HG03139 (cell line): ENCODE measurements around the gene RGL2.
"Not testable (repeated sequence)": the region's sequence is repeated elsewhere in the genome, so short reads cannot be mapped to it uniquely, and the experiment has no call there.

Experiments used
- ATAC-seq: cut with Tn5 transposase; IDR thresholded peaks from one replicate; pipeline ENCODE4 v1.9.1; 2021; ENCODE audit not compliant: unreplicated experiment

Gene RGL2

GRCh38 chr6:33298773-33299236, at the start of gene RGL2:
Gene RGL2, minus strand, starts transcription at chr6:33298942. Its CDS starts 332 bp downstream, at chr6:33298610.
- ATAC-seq, result peak; percentile 9

GRCh38 chr6:33347816-33348215, 49.1 kb upstream of the RGL2 start:
- ATAC-seq, result no peak

GRCh38 chr6:33346972-33347371, 48.2 kb upstream of the RGL2 start:
- not testable (repeated sequence) for ATAC-seq

- no peak for ATAC-seq
Measured at GRCh38 chr6:33344701-33345697, 46.3 kb upstream of the RGL2 start.

GRCh38 chr6:33343953-33344611, 45.3 kb upstream of the RGL2 start:
- no peak for ATAC-seq

GRCh38 chr6:33343606-33343952, 44.8 kb upstream of the RGL2 start:
- ATAC-seq, result not testable (repeated sequence)

GRCh38 chr6:33339193-33339592, 40.5 kb upstream of the RGL2 start:
- ATAC-seq, result no peak

- no peak for ATAC-seq
Measured at GRCh38 chr6:33336495-33336894, 37.8 kb upstream of the RGL2 start.

GRCh38 chr6:33335916-33336315, 37.2 kb upstream of the RGL2 start:
- ATAC-seq, result no peak

- ATAC-seq, result no peak
Measured at GRCh38 chr6:33333666-33334065, 34.9 kb upstream of the RGL2 start.

- ATAC-seq, result no peak
Measured at GRCh38 chr6:33330736-33331135, 32.0 kb upstream of the RGL2 start.

- no peak for ATAC-seq
Measured at GRCh38 chr6:33329058-33329457, 30.3 kb upstream of the RGL2 start.

GRCh38 chr6:33324125-33324524, 25.4 kb upstream of the RGL2 start:
- no peak for ATAC-seq

- no peak for ATAC-seq
Measured at GRCh38 chr6:33323623-33323948, 24.8 kb upstream of the RGL2 start.

GRCh38 chr6:33321227-33321626, 22.5 kb upstream of the RGL2 start:
- ATAC-seq, result no peak

- no peak for ATAC-seq
Measured at GRCh38 chr6:33320315-33321181, 21.8 kb upstream of the RGL2 start.

- no peak for ATAC-seq
Measured at GRCh38 chr6:33319939-33320314, 21.2 kb upstream of the RGL2 start.

- no peak for ATAC-seq
Measured at GRCh38 chr6:33318426-33319073, 19.8 kb upstream of the RGL2 start.

GRCh38 chr6:33317669-33318425, 19.1 kb upstream of the RGL2 start, which contains the start of gene ZBTB22:
Gene ZBTB22, minus strand, starts transcription at chr6:33317744. Its CDS starts 828 bp downstream, at chr6:33316916.
- peak; percentile 43 for ATAC-seq

GRCh38 chr6:33317419-33317668, 18.6 kb upstream of the RGL2 start:
- ATAC-seq, result no peak
